ENCODE results near the gene MRPL46. TPM values are rescaled to one million over a fixed set of nuclear protein-coding genes. Genes with fewer than 3 reads are reported as not detected.

MRPL46 gene
- total RNA-seq, 2 donors from 2014 or later = 24.5 TPM

GRCh38 chr15:88467935-88468528 lies 844 bp upstream of the MRPL46 start:
- Histone ChIP-seq H3K9ac (ENCODE audit: extremely low read depth, low read length, poor library complexity, severe bottlenecking) (peak overlapping the region; percentile 88), H3K27me3 (ENCODE audit: control insufficient read depth, insufficient read depth, low read length, poor library complexity, severe bottlenecking) (no peaks in the 10 kb centered on the region), H3K4me3 (ENCODE audit: low read length) (peak overlapping the region; percentile 97), H3K4me1 (ENCODE audit: control insufficient read depth, insufficient read depth, low read length) (no peaks in the 10 kb centered on the region), H3K36me3 (ENCODE audit: control insufficient read depth, insufficient read depth, low read length) (peaks cover 37% of the 10 kb centered on the region), H3K9me3 (ENCODE audit: control insufficient read depth, low read length) (no peaks in the 10 kb centered on the region), H3K27ac (ENCODE audit: low read depth, low read length) (peak overlapping the region; percentile 92)
- Mint-ChIP-seq H3K27ac (peak overlapping the region; percentile 99), H3K4me3 (peak overlapping the region; percentile 88), H3K36me3 (ENCODE audit: low read depth) (peaks cover 20% of the 10 kb centered on the region), H3K9me3 (no peaks in the 10 kb centered on the region), H3K4me1 (peaks cover 13% of the 10 kb centered on the region), H3K27me3 (ENCODE audit: insufficient read depth) (no peaks in the 10 kb centered on the region)
- WGBS, 2 experiments (ENCODE audit: insufficient coverage in 1 of 2, insufficient read length in 1 of 2) = 7 to 8% methylated on average over 8 to 17 of the region's 17 CpGs
- DNase-seq = peak; percentile 57
- TF ChIP-seq CTCF (conservative IDR thresholded peaks at IDR 0.05) = peak; percentile 52

DNA sequence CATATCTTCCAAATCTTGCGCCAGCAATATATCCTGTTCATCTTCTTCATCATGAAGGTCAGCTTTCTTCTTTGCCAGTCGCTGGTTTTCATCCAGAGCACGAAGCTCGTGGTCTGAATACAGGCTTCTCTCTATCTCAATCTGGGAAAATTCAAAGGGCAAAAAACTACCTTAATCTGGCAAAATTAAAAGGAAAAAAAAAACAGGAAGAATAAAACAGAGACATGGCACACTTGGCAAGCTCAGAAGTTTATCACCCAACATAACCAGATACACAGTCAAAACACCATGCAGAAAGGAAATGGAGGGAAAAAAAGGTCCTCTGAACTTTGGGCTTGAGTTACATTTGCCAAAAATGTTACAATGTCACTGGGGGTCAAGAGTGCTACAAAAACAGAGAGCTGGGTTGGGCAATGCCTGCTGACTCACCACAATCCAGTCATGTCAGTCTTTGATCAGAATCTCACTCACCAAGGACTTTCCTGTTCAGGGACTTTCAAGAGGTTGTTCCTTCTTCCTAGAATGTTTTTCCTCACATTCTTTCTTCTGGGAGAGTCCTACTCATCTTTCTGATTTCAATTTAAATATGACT lies 1.5 kb downstream of the MRPL46 start:
- H3K36me3 Mint-ChIP-seq (ENCODE audit: low read depth) = peaks cover 13% of the 10 kb centered on the region
- H3K36me3 ChIP-seq (ENCODE audit: control insufficient read depth, insufficient read depth, low read length) = peaks cover 39% of the 10 kb centered on the region
- H3K27ac Mint-ChIP-seq = no peak overlapping the region
- peak overlapping the region; percentile 88 for H3K4me3 Mint-ChIP-seq
- peak; percentile 17 for DNase-seq
- H3K9ac ChIP-seq (ENCODE audit: extremely low read depth, low read length, poor library complexity, severe bottlenecking) = no peak overlapping the region
- no peaks in the 10 kb centered on the region for H3K27me3 ChIP-seq (ENCODE audit: control insufficient read depth, insufficient read depth, low read length, poor library complexity, severe bottlenecking)
- no peaks in the 10 kb centered on the region for H3K9me3 ChIP-seq (ENCODE audit: control insufficient read depth, low read length)
- no peak overlapping the region for H3K27ac ChIP-seq (ENCODE audit: low read depth, low read length)
- WGBS, 2 experiments (ENCODE audit: insufficient coverage in 1 of 2, insufficient read length in 1 of 2) = 84 to 96% methylated on average over 3 to 4 of the region's 4 CpGs
- H3K4me1 Mint-ChIP-seq = peaks cover 13% of the 10 kb centered on the region
- peak overlapping the region; percentile 97 for H3K4me3 ChIP-seq (ENCODE audit: low read length)
- no peak for TF ChIP-seq CTCF (conservative IDR thresholded peaks at IDR 0.05)
- H3K9me3 Mint-ChIP-seq = no peaks in the 10 kb centered on the region
- H3K27me3 Mint-ChIP-seq (ENCODE audit: insufficient read depth) = no peaks in the 10 kb centered on the region
- no peaks in the 10 kb centered on the region for H3K4me1 ChIP-seq (ENCODE audit: control insufficient read depth, insufficient read depth, low read length)

- no peak overlapping the region for H3K27ac Mint-ChIP-seq
- no peak overlapping the region for H3K27ac ChIP-seq (ENCODE audit: low read depth, low read length)
- no peak for TF ChIP-seq CTCF (conservative IDR thresholded peaks at IDR 0.05)
- no peaks in the 10 kb centered on the region for H3K9me3 ChIP-seq (ENCODE audit: control insufficient read depth, low read length)
- H3K36me3 Mint-ChIP-seq (ENCODE audit: low read depth) = peaks cover 27% of the 10 kb centered on the region
- peaks cover 51% of the 10 kb centered on the region for H3K36me3 ChIP-seq (ENCODE audit: control insufficient read depth, insufficient read depth, low read length)
- 92 to 94% methylated on average over 1 of the region's 2 CpGs for WGBS, 2 experiments (ENCODE audit: insufficient coverage in 1 of 2, insufficient read length in 1 of 2)
- H3K4me1 ChIP-seq (ENCODE audit: control insufficient read depth, insufficient read depth, low read length) = no peaks in the 10 kb centered on the region
- no peaks in the 10 kb centered on the region for H3K27me3 ChIP-seq (ENCODE audit: control insufficient read depth, insufficient read depth, low read length, poor library complexity, severe bottlenecking)
- H3K9me3 Mint-ChIP-seq = no peaks in the 10 kb centered on the region
- H3K4me3 Mint-ChIP-seq = no peak overlapping the region
- DNase-seq = no peak
- H3K4me1 Mint-ChIP-seq = peaks cover 13% of the 10 kb centered on the region
- no peaks in the 10 kb centered on the region for H3K27me3 Mint-ChIP-seq (ENCODE audit: insufficient read depth)
- no peak overlapping the region for H3K4me3 ChIP-seq (ENCODE audit: low read length)
- no peak overlapping the region for H3K9ac ChIP-seq (ENCODE audit: extremely low read depth, low read length, poor library complexity, severe bottlenecking)
Observed at GRCh38 chr15:88463870-88464532, 3.2 kb downstream of the MRPL46 start.

Data from endodermal cell (in vitro differentiated cells).